HFFc6 (cell line): ENCODE results near the gene HAGHL. TPM values are rescaled to one million over a fixed set of nuclear protein-coding genes. Genes with fewer than 3 reads are reported as not detected.

Experiments
- DNase-seq: peaks from one replicate; pipeline ENCODE4 v3.0.0-alpha.2; 2018
- H3K27ac Mint-ChIP-seq: 2 replicates; pipeline ENCODE4 v1.8.0; 2020; ENCODE audit warnings: mild to moderate bottlenecking, mixed read lengths
- H3K27me3 Mint-ChIP-seq: 2 replicates; pipeline ENCODE4 v1.8.0; 2021; ENCODE audit warnings: mild to moderate bottlenecking, moderate library complexity, mixed read lengths; ENCODE audit not compliant: insufficient read depth
- H3K36me3 Mint-ChIP-seq: 2 replicates; pipeline ENCODE4 v1.8.0; 2021; ENCODE audit warnings: low read depth, mixed read lengths
- H3K4me1 Mint-ChIP-seq: 2 replicates; pipeline ENCODE4 v1.8.0; 2020; ENCODE audit warnings: low read depth, mixed read lengths
- H3K4me3 Mint-ChIP-seq: 2 replicates; pipeline ENCODE4 v1.8.0; 2020; ENCODE audit warnings: mild to moderate bottlenecking, moderate library complexity, mixed read lengths
- H3K9me3 Mint-ChIP-seq: 2 replicates; pipeline ENCODE4 v1.8.0; 2020; ENCODE audit warnings: mild to moderate bottlenecking, mixed read lengths
- total RNA-seq, 6 experiments: library from RNA; stranded (reverse); fragmentation: NEBNext Ultra II Directional; extraction: Animal tissue kit (Norgen Biotek cat#: 25700); gene quantifications; 2 replicates in 1 of 6; 3 replicates in 5 of 6; pipeline ENCODE4 v1.2.3, GENCODE V29; 2021
- TF ChIP-seq, protein P1 (sequence below): fragments of 200-600 bp; sonication (generic); IDR thresholded peaks from 2 replicates; pipeline ENCODE4 v1.5.0; 2021; ENCODE audit warnings: antibody characterized with exemption, mild to moderate bottlenecking

HAGHL gene
- total RNA-seq, 6 experiments from 2014 or later, result 11.4 to 16.6 (median 14.1) TPM

DNA sequence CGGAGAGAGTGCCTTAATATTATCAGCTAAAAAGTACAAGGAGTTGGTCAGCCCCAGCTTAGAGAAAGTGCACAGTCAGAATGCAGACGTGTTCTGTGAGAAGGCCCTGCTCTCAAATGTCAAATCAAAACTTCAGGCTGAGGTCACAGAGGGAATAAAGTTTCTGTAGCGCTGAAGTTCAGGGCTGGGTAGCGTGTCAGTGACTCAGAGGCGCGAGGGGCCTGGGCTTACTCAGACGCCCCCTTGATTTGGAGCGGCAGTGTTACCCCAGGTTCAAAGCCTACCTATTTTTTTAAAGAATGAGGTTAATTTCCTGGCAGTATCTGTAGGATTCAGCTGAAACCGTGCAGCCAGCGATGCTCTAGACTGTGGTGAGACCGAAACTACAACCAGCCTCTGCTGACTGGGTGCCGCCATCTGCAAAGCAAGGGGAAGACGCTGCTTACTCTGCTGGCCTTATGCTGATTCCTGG is 9.1 kb downstream of the HAGHL start:
- Mint-ChIP-seq H3K27ac (no peak overlapping the region), H3K36me3 (peaks cover 9% of the 10 kb centered on the region; the same call in 1 of the 2 replicates), H3K4me3 (no peak overlapping the region), H3K4me1 (peaks cover 12% of the 10 kb centered on the region; the same call in 1 of the 2 replicates), H3K9me3 (no peaks in the 10 kb centered on the region), H3K27me3 (peaks cover 2% of the 10 kb centered on the region; the same call in 1 of the 2 replicates)
- TF ChIP-seq, protein P1, sequence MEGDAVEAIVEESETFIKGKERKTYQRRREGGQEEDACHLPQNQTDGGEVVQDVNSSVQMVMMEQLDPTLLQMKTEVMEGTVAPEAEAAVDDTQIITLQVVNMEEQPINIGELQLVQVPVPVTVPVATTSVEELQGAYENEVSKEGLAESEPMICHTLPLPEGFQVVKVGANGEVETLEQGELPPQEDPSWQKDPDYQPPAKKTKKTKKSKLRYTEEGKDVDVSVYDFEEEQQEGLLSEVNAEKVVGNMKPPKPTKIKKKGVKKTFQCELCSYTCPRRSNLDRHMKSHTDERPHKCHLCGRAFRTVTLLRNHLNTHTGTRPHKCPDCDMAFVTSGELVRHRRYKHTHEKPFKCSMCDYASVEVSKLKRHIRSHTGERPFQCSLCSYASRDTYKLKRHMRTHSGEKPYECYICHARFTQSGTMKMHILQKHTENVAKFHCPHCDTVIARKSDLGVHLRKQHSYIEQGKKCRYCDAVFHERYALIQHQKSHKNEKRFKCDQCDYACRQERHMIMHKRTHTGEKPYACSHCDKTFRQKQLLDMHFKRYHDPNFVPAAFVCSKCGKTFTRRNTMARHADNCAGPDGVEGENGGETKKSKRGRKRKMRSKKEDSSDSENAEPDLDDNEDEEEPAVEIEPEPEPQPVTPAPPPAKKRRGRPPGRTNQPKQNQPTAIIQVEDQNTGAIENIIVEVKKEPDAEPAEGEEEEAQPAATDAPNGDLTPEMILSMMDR, result no peak
- no peak for DNase-seq

DNA sequence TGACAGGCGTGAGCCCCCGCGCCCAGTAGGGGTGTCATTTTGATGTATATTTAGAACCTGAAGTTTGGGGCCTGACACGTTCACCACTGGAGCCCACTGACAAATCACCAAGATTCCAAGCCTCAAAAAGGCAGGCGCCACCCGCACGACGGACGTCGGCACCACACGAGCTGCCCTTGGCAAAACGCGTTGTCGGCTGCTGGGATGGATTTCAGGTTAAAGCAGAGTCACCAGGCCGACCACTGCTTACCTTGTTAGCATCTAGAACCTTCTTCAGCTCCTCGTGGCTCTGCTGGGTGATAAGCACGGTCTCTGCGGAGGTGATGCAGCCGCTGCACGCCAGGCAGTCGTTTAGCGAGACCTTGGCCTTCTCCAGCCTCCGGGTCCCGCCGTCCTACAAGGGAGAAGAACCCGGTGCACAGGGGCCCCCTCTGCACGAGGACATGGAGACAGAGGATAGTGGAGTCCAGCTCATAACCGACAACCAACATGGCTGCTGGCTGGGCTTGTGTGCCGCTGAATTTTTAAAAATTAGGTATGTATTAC is 10.1 kb downstream of the HAGHL start:
- Mint-ChIP-seq H3K9me3 (no peaks in the 10 kb centered on the region), H3K4me1 (peaks cover 12% of the 10 kb centered on the region; the same call in 1 of the 2 replicates), H3K27me3 (peaks cover 2% of the 10 kb centered on the region; the same call in 1 of the 2 replicates), H3K36me3 (peaks cover 9% of the 10 kb centered on the region; the same call in 1 of the 2 replicates), H3K27ac (no peak overlapping the region), H3K4me3 (no peak overlapping the region)
- TF ChIP-seq, protein P1, result no peak
- DNase-seq, result no peak

DNA sequence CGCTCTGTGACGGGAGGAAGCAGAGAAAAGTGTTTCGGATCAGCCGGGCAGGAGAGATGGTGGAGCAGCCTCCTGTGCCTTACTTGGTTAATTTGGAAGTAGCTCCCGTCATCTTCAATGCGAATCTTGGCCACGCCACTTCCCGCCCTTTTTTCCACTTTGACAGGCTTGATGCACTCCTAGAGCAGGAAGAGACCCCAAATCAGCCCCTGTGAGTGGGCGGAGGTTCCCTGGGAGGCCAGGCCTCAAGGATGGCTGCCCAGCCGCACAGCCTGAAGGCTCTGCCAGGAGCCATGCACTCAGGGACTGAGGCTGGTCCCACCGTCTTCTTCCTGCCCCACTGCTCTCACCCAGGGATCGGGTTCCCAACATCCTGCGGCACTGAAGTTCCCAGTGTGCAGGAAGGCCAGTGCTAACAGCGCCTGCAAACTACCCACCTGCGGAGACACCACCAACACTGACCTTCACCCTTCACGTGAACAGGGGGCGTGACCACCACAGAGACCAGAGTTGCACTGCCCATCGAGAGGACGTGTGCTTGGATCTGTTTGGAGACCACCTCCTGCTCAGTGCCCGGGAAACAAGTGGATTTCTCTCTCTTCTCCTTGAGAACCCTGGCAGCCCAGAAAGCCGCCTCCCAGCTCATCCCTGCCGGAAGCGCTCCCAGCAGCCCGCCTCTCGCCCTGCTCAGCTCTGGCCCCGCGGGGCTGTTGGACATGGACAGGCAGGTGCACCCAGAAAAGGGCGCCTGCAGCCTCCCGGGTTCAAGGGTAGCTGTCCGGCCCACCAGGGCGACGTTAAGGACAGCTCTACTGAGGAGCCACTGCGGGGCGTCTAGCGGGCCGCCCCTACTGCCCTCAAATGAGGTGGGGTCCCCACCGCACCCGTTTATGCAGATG is 12.9 kb downstream of the HAGHL start:
- peaks cover 9% of the 10 kb centered on the region; the same call in 1 of the 2 replicates for H3K36me3 Mint-ChIP-seq
- no peaks in the 10 kb centered on the region for H3K9me3 Mint-ChIP-seq
- peak overlapping the region; percentile 83 for H3K4me3 Mint-ChIP-seq
- H3K27ac Mint-ChIP-seq, result no peak overlapping the region
- DNase-seq, result no peak
- H3K27me3 Mint-ChIP-seq, result peaks cover 5% of the 10 kb centered on the region; the same call in 1 of the 2 replicates
- peaks cover 9% of the 10 kb centered on the region; the same call in 1 of the 2 replicates for H3K4me1 Mint-ChIP-seq
- TF ChIP-seq, protein P1, result no peak

DNA sequence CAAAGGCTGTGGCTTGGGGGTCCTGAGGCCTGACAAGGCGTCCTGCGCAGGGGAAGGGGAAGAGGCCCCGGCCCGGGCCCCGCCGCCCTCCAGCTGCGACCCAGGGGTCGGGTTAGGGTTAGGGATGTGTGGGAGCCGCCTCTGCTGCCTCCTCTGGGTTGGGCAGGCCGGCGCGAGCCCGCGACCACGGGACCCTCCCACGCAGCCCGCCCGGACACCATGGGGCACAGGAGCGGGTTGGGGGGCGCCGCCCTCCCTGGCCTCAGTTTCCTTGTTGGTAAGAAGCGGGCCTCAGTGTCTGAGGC is 13.5 kb downstream of the HAGHL start:
- Mint-ChIP-seq H3K9me3 (no peaks in the 10 kb centered on the region), H3K36me3 (peaks cover 9% of the 10 kb centered on the region; the same call in 1 of the 2 replicates), H3K27me3 (peaks cover 5% of the 10 kb centered on the region; the same call in 1 of the 2 replicates), H3K27ac (no peak overlapping the region), H3K4me3 (peak overlapping the region; percentile 83), H3K4me1 (peaks cover 9% of the 10 kb centered on the region; the same call in 1 of the 2 replicates)
- no peak for DNase-seq
- TF ChIP-seq, protein P1, result no peak

DNA sequence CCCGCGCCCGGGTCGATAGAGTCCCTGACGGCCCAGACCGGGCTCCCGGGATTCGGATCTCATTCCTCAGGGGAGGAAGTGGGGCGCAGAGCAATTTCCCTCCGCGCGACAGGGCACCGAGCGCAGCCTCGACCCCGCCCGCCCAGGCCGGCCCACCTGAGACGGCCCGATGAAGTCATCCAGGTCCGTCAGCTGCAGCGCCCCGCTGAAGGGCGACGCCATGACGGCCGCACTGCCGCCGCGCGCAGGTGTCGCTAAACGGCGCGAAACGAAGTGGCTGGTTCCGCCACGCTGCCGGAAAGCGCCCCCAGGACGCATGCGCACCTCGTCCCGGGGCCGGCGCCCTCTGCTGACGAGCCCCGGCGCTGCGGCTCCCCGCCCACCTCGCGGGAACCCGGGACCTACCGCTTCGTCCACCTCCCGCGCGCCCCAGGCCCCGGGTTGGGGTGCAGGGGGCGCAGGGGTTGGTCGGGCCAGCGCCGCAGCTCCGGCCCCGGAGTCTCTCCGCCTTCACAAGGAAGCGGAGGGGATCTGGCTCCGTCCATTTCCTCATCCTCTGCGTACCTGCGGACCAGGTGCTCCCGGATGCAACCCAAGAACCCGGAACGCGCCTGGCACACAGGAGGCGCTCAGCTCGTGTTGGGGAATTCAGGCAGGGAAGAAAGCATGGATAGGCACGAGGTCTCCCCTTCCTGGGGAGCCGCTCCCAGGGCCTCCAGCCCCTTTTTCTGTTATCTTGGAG is 14.0 kb downstream of the HAGHL start, which contains the start of gene CIAO3:
Gene CIAO3, minus strand, starts transcription at position 234 of the 742 bp plus-strand sequence. Its CDS starts 12 bp downstream, at position 222.
- DNase-seq, result peak; percentile 85
- peak within 1 kb of the TSS; percentile 83 for H3K4me3 Mint-ChIP-seq
- H3K4me1 Mint-ChIP-seq, result peaks cover 9% of the 10 kb centered on the region; the same call in 1 of the 2 replicates
- TF ChIP-seq, protein P1, result peak; percentile 93
- H3K36me3 Mint-ChIP-seq, result peaks cover 8% of the 10 kb centered on the region; the same call in 1 of the 2 replicates
- no peaks in the 10 kb centered on the region for H3K9me3 Mint-ChIP-seq
- no peak within 1 kb of the TSS for H3K27ac Mint-ChIP-seq
- peaks cover 5% of the 10 kb centered on the region; the same call in 1 of the 2 replicates for H3K27me3 Mint-ChIP-seq
